ENCODE results near the gene AMPD1.

AMPD1 gene

GRCh38 chr1:114632427-114632826, 62.9 kb downstream of the AMPD1 start:
- DNase-seq: no peak

GRCh38 chr1:114627107-114627506, 68.2 kb downstream of the AMPD1 start:
- no peak for DNase-seq

- no peak for DNase-seq
Measured at GRCh38 chr1:114623364-114623763, 72.0 kb downstream of the AMPD1 start.
